HL-60/S4 (cell line): ENCODE data around the gene UBE4B.

ENCODE experiments used
- in situ Hi-C: fragments of 300-500 bp; cut with MboI; formaldehyde crosslinking; loops from 2 replicates; pipeline ENCODE4 v1.14.3; 2022; ENCODE audit warnings: low sequenced_read_pairs

UBE4B gene

DNA sequence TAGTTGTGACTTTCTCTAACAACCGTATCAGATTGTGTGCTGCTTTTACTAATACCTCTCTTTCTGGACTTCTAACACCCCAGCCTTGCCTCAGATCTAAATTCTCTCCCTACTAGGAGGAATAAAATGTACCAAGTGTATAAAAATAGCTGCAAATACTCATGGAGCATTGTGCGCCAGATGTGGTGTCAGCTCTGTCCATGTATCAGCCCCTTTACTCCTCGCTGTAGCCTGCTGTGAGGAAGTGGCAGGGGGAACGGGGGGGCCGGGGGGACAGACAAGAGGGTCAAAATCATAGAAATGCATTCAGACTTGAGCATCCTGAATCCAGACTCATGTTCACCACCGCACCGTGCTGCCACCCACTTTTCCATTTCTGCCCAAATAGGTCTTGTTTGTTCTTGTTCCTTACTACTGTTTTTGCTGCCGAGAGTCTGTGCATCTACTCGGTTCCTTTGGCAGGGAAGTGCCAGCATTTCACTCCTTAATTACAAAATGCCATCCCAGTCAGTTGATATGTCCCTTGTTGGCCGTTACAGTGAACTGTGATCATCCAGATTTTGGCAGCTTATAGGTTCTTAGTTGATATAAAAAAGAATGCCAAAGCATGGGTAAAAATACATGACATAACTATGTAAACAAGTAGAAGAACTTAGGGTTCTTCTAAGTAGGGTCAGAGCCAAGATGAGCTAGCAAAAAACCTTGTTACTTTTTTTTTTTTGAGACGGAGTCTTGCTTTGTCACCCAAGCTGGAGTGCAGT, 76.4 kb downstream of the UBE4B start:
- in situ Hi-C loops, result no loop called here

DNA sequence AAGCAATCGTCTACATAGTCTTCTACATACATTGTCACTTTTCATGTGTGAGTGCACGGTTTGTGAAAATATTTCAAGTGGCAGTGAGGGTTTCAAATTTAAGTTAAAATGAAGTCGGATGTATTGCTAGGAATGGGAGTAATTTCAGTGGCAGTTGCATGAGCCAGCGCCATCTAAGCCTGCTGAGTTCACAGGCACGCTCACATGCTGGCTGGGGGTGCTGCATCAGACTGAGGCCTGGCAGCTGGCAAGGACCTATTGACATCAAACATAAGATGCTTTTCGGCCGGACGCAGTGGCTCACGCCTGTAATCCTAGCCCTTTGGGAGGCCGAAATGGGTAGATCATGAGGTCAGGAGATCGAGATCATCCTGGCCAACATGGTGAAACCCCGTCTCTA, 80.7 kb downstream of the UBE4B start:
- in situ Hi-C loops, result no loop called here

DNA sequence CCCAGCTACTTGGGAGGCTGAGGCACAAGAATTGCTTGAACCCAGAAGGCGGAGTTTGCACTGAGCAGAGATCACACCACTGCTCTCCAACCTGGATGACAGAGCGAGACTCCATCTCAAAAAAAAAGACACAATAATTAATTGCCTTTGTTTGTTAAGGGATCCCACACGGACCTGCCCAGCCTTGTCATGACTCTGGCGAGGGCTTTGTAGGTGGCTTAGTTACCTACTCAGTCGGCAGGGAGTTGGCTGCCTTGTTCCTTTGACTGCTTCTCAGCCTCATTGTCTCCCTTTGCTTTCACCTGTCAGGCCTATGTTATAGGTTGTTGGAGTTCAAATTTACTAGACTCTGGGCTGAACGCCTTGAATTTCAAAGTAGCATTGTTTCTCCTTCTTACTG, 82.0 kb downstream of the UBE4B start:
- in situ Hi-C loops, result no loop called here

DNA sequence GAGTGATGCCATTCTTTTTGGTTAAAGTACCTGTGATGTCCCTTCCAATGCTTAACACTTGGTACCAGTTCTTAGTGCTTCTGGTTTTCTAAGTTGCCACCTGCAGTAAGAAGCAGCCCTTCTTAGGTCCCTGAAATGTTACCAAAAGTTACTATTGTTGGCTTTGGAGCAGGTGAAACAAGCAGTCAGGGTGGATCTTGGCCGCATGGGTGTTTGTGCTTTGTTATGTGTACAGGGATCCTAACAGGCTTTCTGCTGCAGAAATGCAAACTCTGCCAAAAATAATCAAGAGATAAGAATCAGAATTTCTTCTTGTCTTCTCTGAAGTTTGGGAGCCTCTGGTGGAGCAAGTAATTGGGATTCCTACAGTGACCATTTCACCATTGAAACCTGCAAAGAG, 84.4 kb downstream of the UBE4B start:
- in situ Hi-C loops, result no loop called here

- in situ Hi-C loops, result no loop called here
Measured at GRCh38 chr1:10117865-10118264, 85.1 kb downstream of the UBE4B start.

DNA sequence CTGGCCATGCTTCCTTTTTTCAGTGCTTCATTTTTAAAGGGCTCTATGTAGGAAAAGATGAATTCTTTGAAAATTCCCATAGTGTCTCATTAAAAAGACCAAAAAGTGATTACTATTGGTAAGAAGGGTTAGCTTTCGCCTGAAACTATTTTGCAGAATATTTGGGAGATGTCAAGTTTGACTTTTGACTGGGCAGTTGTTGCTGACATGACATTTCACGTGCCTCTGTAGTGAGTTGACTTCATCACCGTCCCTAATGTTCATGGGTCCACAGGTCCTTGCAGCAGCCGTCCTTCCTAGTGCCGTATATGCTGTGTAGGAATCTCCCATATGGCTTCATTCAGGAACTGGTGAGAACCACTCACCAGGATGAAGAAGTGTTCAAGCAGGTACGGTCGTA, 88.9 kb downstream of the UBE4B start:
- in situ Hi-C loops, result no loop called here

- in situ Hi-C loops, result no loop called here
Measured at GRCh38 chr1:10122926-10123325, 90.2 kb downstream of the UBE4B start.

GRCh38 chr1:10128101-10128765, 95.5 kb downstream of the UBE4B start:
- in situ Hi-C loops, result no loop called here

- in situ Hi-C loops, result no loop called here
Measured at GRCh38 chr1:10132316-10132715, 99.6 kb downstream of the UBE4B start.

DNA sequence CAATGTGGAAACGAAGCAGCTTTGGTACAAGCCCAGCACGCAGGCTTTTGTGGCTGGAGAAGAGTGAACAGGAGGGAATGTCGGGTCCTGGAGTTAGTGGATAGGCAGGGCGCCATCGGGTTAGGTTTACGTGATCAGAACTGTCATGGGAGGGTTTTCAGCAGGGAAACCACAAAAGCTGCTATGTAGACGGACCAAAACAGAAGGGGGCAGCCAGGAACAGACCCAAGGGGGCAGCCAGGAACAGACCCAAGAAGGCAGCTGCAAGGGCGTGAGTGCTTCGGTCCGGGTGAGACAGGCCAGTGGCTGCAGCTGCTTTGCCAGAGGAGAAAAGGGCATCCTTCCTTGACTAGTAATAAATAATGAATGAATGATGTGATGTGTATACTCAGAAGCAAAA, 100.1 kb downstream of the UBE4B start:
- in situ Hi-C loops, result no loop called here

GRCh38 chr1:10140981-10141380, 108.2 kb downstream of the UBE4B start:
- in situ Hi-C loops, result loop anchor here (10.0 kb wide), 2 partner anchors 196 to 266 kb away; partner anchors contain the start of genes LZIC and NMNAT1

- in situ Hi-C loops, result loop anchor here (10.0 kb wide), 2 partner anchors 199 to 269 kb away; partner anchors contain the start of genes LZIC and NMNAT1
Measured at GRCh38 chr1:10143961-10144485, 111.3 kb downstream of the UBE4B start.

DNA sequence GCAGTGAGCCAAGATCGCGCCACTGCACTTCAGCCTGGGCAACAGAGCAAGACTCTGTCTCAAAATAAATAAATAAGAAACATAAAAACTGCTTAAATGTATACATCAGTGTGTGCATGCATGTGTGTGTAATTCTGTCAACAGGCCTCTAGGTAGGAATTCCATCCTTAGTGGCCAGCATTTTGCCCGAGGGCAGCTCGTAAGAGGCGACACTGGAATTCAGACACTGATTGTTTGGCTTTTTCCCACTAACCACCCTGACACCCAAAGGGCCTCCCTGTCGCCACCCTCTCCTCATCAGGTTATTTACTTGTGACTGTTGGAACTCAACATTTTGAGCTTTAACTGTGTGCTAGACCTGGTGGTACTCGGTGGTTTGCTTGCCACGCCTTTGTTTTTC, 113.6 kb downstream of the UBE4B start:
- in situ Hi-C loops, result loop anchor here (10.0 kb wide), 2 partner anchors 202 to 272 kb away; partner anchors contain the start of genes LZIC and NMNAT1

GRCh38 chr1:10149231-10149630, 116.5 kb downstream of the UBE4B start:
- in situ Hi-C loops, result loop anchor here (10.0 kb wide), 2 partner anchors 204 to 274 kb away; partner anchors contain the start of genes LZIC and NMNAT1

DNA sequence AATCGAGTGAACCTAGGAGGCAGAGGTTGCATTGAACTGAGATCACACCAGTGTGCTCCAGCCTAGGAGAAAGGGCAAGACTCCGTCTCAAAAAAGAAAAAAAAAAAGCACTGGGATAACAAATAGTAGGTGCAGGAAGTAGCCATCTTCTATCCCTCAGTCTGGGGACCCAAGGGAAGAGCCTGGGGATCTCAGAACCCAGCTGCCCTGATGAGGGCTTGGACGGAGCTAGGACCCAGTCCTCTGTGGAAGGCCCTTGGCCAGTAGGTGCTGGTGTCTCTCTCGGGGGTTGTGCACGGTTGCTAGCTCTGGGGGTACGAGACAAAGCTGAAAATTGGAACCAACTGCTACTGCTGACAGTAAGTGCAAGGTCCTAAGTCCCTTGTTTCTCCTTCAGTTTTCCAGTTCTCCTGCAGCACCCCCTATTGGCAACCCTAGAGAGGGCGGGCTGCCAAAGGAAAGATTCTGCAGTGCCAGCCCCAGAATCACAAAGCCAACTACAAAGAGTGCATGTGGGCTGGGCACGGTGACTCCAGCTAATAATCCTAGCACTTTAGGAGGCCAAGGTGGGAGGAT, 120.0 kb downstream of the UBE4B start:
- in situ Hi-C loops, result no loop called here

DNA sequence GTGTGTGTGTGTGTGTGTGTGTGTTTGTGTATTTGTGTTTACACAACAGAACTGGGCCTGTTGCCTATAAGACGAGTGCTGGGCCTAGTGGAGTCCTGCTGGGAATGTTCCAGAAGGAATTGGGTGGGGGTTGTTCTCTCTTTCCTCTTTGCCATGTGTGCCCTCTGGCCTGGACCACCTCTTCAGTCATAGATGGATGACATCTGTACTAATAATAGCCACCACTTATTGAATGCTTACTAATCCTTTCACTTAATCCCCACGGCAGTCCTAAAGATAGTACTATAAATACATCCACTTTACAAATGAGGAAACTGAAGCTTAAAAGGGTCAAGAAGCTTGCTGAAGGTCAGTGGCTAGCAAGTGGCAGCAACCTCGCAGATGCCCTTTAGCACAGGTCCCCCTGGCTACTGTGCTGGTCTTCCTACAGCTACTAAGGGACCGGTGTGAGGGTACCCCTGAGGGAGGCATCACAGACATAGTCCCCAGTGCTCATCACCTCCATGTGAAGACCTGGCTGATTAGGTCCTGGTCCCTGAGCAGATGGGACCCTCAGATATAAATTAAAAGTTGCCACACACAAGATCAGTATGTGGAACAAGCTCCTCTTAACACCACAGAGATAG, 122.4 kb downstream of the UBE4B start:
- in situ Hi-C loops, result no loop called here

- in situ Hi-C loops, result no loop called here
Measured at GRCh38 chr1:10160173-10160572, 127.4 kb downstream of the UBE4B start.

DNA sequence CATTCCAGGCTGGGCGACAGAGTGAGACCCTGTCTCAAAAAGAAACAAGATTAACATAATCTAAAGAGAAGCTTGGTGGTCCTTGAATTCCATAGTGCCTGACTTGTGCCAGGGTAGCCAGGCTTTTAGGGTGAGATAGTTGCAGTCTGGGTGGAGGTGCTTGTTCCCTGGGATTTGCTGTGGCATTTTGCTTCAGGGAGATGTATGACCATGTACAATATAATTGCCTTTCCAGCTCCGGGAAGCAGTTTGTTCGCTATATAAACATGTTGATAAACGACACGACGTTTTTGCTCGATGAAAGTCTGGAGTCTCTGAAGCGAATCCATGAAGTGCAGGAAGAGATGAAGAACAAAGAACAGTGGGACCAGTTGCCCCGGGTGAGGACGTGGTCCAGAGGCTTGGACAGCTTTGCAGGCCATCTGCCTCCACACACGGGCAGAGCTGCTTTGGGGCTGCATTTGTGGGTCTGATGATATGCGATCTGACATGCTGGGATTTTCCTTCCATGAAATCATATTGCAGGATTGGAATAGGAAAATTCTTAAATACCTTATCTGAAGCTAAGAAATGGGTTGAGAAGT, 128.2 kb downstream of the UBE4B start:
- in situ Hi-C loops, result no loop called here

DNA sequence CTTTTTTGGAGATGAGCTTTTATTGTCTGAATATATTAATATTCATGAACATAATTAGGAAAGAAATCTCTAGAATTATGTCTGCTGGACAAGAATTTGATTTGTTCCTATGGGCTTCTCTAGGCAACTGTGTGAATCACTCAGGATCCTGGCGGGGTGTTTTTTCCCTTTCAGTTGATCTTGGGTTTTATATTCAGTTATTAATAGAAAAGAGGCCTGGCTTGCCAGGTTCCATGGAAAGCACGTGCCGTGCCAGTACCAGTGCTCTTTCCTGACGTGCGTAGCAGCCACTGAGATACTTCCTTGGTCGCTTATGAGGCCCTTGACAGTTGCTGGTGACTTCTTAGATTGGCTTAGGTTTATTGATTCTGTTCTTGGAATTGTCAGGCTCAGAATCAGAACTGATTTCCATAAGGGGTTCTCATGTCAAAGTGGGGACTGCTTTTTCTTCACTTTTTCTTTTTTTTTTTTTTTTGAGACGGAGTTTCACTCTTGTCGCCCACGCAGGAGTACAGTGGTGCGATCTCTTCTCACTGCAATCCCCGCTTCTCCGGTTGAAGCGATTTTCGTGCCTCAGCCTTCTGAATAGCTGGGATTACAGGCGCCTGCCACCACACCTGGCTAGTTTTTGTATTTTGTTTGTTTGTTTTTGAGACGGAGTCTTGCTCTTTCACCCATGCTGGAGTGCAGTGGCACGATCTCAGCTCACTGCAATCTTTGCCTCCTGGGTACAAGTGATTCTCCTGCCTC, 129.0 kb downstream of the UBE4B start:
- in situ Hi-C loops, result no loop called here

DNA sequence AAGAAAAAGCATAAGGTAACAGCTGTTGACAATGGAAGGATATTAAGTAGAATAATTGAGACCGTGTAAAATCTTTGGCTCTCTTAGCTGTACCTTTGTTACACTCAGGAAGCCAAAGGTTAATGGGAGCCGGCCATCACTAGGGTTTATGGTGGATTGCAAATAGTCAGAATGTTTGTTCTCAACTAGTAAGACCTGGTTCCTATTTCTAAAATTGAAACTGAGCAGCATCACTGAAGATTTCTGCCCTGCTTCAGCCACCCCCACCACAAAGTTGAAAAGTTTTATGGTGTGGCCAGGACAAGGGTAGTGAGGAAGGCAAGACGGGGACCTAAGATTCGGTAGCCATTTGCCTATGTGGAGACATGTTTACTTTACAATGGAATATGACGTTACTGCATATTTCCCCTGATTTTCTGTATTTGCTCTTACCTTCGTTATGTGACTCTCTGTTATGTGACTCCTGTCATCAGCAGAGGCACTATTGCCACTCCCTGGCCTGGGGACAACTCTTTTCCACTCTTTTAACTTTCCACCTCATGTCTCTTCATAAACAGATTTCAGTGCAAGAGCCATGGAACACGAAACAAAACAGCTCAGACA, 136.3 kb downstream of the UBE4B start:
- in situ Hi-C loops, result no loop called here
